Measurements from ENCODE around the gene KLF1.
A peak's percentile ranks its signal among the peaks of the same experiment; 100 is the strongest.

The KLF1 gene

GRCh38 chr19:12838182-12838885 lies 48.7 kb downstream of the KLF1 start, which contains the start of gene MAST1:
TSS of gene MAST1 (plus strand) at chr19:12838515. CDS start at chr19:12838573, 58 bp downstream.
- Mint-ChIP-seq H3K4me3 (peak within 1 kb of the TSS; percentile 76 to 80 (median 78)), H3K36me3 (ENCODE audit: low read depth) (no peaks in the 10 kb centered on the region), H3K4me1 (peaks cover 37% of the 10 kb centered on the region), H3K27me3 (ENCODE audit: low read depth) (peaks cover 89% of the 10 kb centered on the region), H3K27ac (no peak within 1 kb of the TSS), H3K9me3 (peaks cover 2% of the 10 kb centered on the region)
- TF ChIP-seq CTCF (IDR thresholded peaks at IDR 0.05; ENCODE audit: unreplicated experiment in 3 of 3), result peak; percentile 51 to 60 (median 51)

- H3K4me3 Mint-ChIP-seq, result peak overlapping the region; percentile 35 to 63 (median 59)
- H3K4me1 Mint-ChIP-seq, result peaks cover 42% of the 10 kb centered on the region
- H3K27ac Mint-ChIP-seq, result no peak overlapping the region
- peaks cover 5% of the 10 kb centered on the region for H3K9me3 Mint-ChIP-seq
- peaks cover 93% of the 10 kb centered on the region for H3K27me3 Mint-ChIP-seq (ENCODE audit: low read depth)
- H3K36me3 Mint-ChIP-seq (ENCODE audit: low read depth), result no peaks in the 10 kb centered on the region
- no peak for TF ChIP-seq CTCF (IDR thresholded peaks at IDR 0.05; ENCODE audit: unreplicated experiment in 3 of 3)
Measured at GRCh38 chr19:12837225-12837624, 49.8 kb downstream of the KLF1 start.

- peaks cover 94% of the 10 kb centered on the region for H3K27me3 Mint-ChIP-seq (ENCODE audit: low read depth)
- peak overlapping the region; percentile 42 to 62 (median 53) for H3K4me3 Mint-ChIP-seq
- H3K9me3 Mint-ChIP-seq, result peaks cover 5% of the 10 kb centered on the region
- H3K27ac Mint-ChIP-seq, result no peak overlapping the region
- no peak for TF ChIP-seq CTCF (IDR thresholded peaks at IDR 0.05; ENCODE audit: unreplicated experiment in 3 of 3)
- no peaks in the 10 kb centered on the region for H3K36me3 Mint-ChIP-seq (ENCODE audit: low read depth)
- peaks cover 37% of the 10 kb centered on the region for H3K4me1 Mint-ChIP-seq
Measured at GRCh38 chr19:12836529-12836863, 50.5 kb downstream of the KLF1 start.

- Mint-ChIP-seq H3K27ac (no peak overlapping the region), H3K4me3 (peak overlapping the region; percentile 53 to 66 (median 64)), H3K9me3 (peaks cover 5% of the 10 kb centered on the region), H3K27me3 (ENCODE audit: low read depth) (peaks cover 94% of the 10 kb centered on the region), H3K36me3 (ENCODE audit: low read depth) (no peaks in the 10 kb centered on the region), H3K4me1 (peaks cover 26% of the 10 kb centered on the region)
- TF ChIP-seq CTCF (IDR thresholded peaks at IDR 0.05; ENCODE audit: unreplicated experiment in 3 of 3), result no peak
Measured at GRCh38 chr19:12834976-12835757, 51.8 kb downstream of the KLF1 start.

GRCh38 chr19:12834566-12834943 lies 52.4 kb downstream of the KLF1 start, which contains the start of gene RTBDN:
TSS of gene RTBDN (minus strand) at chr19:12834579. CDS start at chr19:12829979, 4,600 bp downstream.
- H3K36me3 Mint-ChIP-seq (ENCODE audit: low read depth), result no peaks in the 10 kb centered on the region
- H3K9me3 Mint-ChIP-seq, result peaks cover 5% of the 10 kb centered on the region
- TF ChIP-seq CTCF (IDR thresholded peaks at IDR 0.05; ENCODE audit: unreplicated experiment in 3 of 3), result no peak
- H3K4me1 Mint-ChIP-seq, result peaks cover 26% of the 10 kb centered on the region
- no peak within 1 kb of the TSS for H3K27ac Mint-ChIP-seq
- H3K4me3 Mint-ChIP-seq, result peak within 1 kb of the TSS; percentile 53 to 73 (median 64)
- peaks cover 94% of the 10 kb centered on the region for H3K27me3 Mint-ChIP-seq (ENCODE audit: low read depth)

All from nephron (organoid).